ENCODE measurements around the gene TRAF3IP1. TPM values are rescaled to one million over a fixed set of nuclear protein-coding genes. Genes with fewer than 3 reads are reported as not detected.

The TRAF3IP1 gene
- total and polyA plus RNA-seq, 4 donors, result 4.0 to 9.1 (median 4.6) TPM

DNA sequence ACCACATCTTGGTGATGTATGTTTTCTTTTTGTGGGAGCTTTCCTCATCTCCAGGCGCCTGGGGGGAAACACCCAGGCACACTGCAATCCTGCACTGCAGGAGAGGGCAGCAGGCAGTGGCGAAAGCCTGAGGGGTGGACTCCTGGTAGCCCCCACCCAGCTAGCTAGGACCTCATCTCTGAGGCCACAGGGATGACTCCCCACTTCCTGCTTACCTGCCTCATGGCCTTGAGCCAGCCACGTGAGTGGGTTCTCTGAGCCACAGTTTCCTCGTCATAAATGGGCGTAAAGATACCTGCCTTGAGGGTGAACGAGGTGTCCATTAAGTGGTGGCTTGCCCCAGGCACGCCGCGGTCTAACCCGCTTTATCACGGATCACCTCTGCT is 19.1 kb downstream of the TRAF3IP1 start:
- Histone ChIP-seq H3K27me3 (ENCODE audit: control insufficient read depth in 4 of 4, insufficient read depth in 4 of 4, low read length in 3 of 4) (no peaks in the 10 kb centered on the region), H3K9ac (ENCODE audit: low read depth in 1 of 2, low read length in 2 of 2) (no peak overlapping the region), H3K27ac (ENCODE audit: low read depth in 1 of 2, low read length in 2 of 2) (peak overlapping the region; percentile 32 to 46), H3K36me3 (ENCODE audit: control insufficient read depth in 4 of 4, insufficient read depth in 3 of 4, low read depth in 1 of 4, low read length in 3 of 4) (peaks cover 0 to 6% (median 1%) of the 10 kb centered on the region in 4 donors), H3K4me1 (ENCODE audit: control insufficient read depth in 4 of 4, insufficient read depth in 4 of 4, low read length in 3 of 4) (peaks cover 0 to 17% (median 5%) of the 10 kb centered on the region in 4 donors), H3K9me3 (ENCODE audit: control insufficient read depth in 4 of 4, low read length in 3 of 4) (no peaks in the 10 kb centered on the region), H3K4me3 (ENCODE audit: low read depth in 1 of 3, low read length in 3 of 3) (no peak overlapping the region)
- WGBS, result 71% methylated on average over 11 of the region's 11 CpGs
- TF ChIP-seq FOXA1 (IDR thresholded peaks at IDR 0.05), result no peak
- TF ChIP-seq, protein P1, sequence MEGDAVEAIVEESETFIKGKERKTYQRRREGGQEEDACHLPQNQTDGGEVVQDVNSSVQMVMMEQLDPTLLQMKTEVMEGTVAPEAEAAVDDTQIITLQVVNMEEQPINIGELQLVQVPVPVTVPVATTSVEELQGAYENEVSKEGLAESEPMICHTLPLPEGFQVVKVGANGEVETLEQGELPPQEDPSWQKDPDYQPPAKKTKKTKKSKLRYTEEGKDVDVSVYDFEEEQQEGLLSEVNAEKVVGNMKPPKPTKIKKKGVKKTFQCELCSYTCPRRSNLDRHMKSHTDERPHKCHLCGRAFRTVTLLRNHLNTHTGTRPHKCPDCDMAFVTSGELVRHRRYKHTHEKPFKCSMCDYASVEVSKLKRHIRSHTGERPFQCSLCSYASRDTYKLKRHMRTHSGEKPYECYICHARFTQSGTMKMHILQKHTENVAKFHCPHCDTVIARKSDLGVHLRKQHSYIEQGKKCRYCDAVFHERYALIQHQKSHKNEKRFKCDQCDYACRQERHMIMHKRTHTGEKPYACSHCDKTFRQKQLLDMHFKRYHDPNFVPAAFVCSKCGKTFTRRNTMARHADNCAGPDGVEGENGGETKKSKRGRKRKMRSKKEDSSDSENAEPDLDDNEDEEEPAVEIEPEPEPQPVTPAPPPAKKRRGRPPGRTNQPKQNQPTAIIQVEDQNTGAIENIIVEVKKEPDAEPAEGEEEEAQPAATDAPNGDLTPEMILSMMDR (IDR thresholded peaks at IDR 0.05; ENCODE audit: low read depth, low read length, missing input control), result no peak
- TF ChIP-seq, protein P2, sequence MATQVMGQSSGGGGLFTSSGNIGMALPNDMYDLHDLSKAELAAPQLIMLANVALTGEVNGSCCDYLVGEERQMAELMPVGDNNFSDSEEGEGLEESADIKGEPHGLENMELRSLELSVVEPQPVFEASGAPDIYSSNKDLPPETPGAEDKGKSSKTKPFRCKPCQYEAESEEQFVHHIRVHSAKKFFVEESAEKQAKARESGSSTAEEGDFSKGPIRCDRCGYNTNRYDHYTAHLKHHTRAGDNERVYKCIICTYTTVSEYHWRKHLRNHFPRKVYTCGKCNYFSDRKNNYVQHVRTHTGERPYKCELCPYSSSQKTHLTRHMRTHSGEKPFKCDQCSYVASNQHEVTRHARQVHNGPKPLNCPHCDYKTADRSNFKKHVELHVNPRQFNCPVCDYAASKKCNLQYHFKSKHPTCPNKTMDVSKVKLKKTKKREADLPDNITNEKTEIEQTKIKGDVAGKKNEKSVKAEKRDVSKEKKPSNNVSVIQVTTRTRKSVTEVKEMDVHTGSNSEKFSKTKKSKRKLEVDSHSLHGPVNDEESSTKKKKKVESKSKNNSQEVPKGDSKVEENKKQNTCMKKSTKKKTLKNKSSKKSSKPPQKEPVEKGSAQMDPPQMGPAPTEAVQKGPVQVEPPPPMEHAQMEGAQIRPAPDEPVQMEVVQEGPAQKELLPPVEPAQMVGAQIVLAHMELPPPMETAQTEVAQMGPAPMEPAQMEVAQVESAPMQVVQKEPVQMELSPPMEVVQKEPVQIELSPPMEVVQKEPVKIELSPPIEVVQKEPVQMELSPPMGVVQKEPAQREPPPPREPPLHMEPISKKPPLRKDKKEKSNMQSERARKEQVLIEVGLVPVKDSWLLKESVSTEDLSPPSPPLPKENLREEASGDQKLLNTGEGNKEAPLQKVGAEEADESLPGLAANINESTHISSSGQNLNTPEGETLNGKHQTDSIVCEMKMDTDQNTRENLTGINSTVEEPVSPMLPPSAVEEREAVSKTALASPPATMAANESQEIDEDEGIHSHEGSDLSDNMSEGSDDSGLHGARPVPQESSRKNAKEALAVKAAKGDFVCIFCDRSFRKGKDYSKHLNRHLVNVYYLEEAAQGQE (IDR thresholded peaks at IDR 0.05), result no peak
- no peak for TF ChIP-seq FOXA2 (IDR thresholded peaks at IDR 0.05)
- TF ChIP-seq, protein P3, sequence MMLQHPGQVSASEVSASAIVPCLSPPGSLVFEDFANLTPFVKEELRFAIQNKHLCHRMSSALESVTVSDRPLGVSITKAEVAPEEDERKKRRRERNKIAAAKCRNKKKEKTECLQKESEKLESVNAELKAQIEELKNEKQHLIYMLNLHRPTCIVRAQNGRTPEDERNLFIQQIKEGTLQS (IDR thresholded peaks at IDR 0.05), result no peak
- no peak for TF ChIP-seq YY1 (IDR thresholded peaks at IDR 0.05)
- no peak for TF ChIP-seq GABPA (IDR thresholded peaks at IDR 0.05 in 1 of 2, conservative IDR thresholded peaks at IDR 0.05 in 1 of 2)
- no peak for TF ChIP-seq EGR1 (IDR thresholded peaks at IDR 0.05; ENCODE audit: low read depth in 2 of 2)
- TF ChIP-seq, protein P4, sequence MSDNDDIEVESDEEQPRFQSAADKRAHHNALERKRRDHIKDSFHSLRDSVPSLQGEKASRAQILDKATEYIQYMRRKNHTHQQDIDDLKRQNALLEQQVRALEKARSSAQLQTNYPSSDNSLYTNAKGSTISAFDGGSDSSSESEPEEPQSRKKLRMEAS (IDR thresholded peaks at IDR 0.05), result no peak
- TF ChIP-seq NR2F2 (IDR thresholded peaks at IDR 0.05), result no peak
- TF ChIP-seq SP1 (IDR thresholded peaks at IDR 0.05), result no peak
- no peak for TF ChIP-seq JUND (IDR thresholded peaks at IDR 0.05)
- no peak for TF ChIP-seq HNF4A (conservative IDR thresholded peaks at IDR 0.05)
- TF ChIP-seq RAD21 (IDR thresholded peaks at IDR 0.05), result no peak
- TF ChIP-seq RXRA (IDR thresholded peaks at IDR 0.05), result no peak
- no peak for TF ChIP-seq HNF4G (IDR thresholded peaks at IDR 0.05)
- TF ChIP-seq, protein P5, sequence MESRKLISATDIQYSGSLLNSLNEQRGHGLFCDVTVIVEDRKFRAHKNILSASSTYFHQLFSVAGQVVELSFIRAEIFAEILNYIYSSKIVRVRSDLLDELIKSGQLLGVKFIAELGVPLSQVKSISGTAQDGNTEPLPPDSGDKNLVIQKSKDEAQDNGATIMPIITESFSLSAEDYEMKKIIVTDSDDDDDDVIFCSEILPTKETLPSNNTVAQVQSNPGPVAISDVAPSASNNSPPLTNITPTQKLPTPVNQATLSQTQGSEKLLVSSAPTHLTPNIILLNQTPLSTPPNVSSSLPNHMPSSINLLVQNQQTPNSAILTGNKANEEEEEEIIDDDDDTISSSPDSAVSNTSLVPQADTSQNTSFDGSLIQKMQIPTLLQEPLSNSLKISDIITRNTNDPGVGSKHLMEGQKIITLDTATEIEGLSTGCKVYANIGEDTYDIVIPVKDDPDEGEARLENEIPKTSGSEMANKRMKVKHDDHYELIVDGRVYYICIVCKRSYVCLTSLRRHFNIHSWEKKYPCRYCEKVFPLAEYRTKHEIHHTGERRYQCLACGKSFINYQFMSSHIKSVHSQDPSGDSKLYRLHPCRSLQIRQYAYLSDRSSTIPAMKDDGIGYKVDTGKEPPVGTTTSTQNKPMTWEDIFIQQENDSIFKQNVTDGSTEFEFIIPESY (IDR thresholded peaks at IDR 0.05), result no peak
- TF ChIP-seq TAF1 (conservative IDR thresholded peaks at IDR 0.05), result no peak
- no peak for DNase-seq (ENCODE audit: low spot score)

All from liver (tissue), 9 donors.